KMS-11 (cell line): ENCODE data around the gene SIL1.

Source experiments
- H2AFZ ChIP-seq: fragments of 200-600 bp; sonication (generic); 2 replicates; pipeline ENCODE4 v1.6.1; 2016; ENCODE audit warnings: antibody characterized with exemption, mixed run types, low read depth
- H3K27ac ChIP-seq: fragments of 200-600 bp; sonication (generic); 2 replicates; pipeline ENCODE4 v1.6.1; 2016; ENCODE audit warnings: mild to moderate bottlenecking, mixed run types
- H3K27me3 ChIP-seq: fragments of 200-600 bp; sonication (generic); 2 replicates; pipeline ENCODE4 v1.6.1; 2017; ENCODE audit warnings: mild to moderate bottlenecking, low read depth, mixed run types, moderate library complexity; ENCODE audit not compliant: insufficient read depth
- H3K36me3 ChIP-seq: fragments of 200-600 bp; sonication (generic); 2 replicates; pipeline ENCODE4 v1.6.1; 2017; ENCODE audit warnings: mild to moderate bottlenecking, mixed run types; ENCODE audit not compliant: insufficient read depth
- H3K4me1 ChIP-seq: fragments of 200-600 bp; sonication (generic); 2 replicates; pipeline ENCODE4 v1.6.1; 2016; ENCODE audit warnings: mild to moderate bottlenecking, low read depth, mixed run types; ENCODE audit not compliant: poor library complexity, severe bottlenecking
- H3K4me2 ChIP-seq: fragments of 200-600 bp; sonication (generic); 2 replicates; pipeline ENCODE4 v1.7.0; 2016; ENCODE audit warnings: mild to moderate bottlenecking, mixed run types
- H3K4me3 ChIP-seq: fragments of 200-600 bp; sonication (generic); IDR thresholded peaks from 2 replicates; pipeline ENCODE4 v1.6.1; 2017; ENCODE audit warnings: low read depth, low read length, mixed read lengths; ENCODE audit not compliant: insufficient read depth
- H3K79me2 ChIP-seq: fragments of 200-600 bp; sonication (generic); 2 replicates; pipeline ENCODE4 v1.6.1; 2016; ENCODE audit warnings: low read depth, mixed run types; ENCODE audit not compliant: insufficient read depth
- H3K9ac ChIP-seq: fragments of 200-600 bp; sonication (generic); 2 replicates; pipeline ENCODE4 v1.6.1; 2016; ENCODE audit warnings: mild to moderate bottlenecking, mixed run types
- H4K20me1 ChIP-seq: fragments of 200-600 bp; sonication (generic); 2 replicates; pipeline ENCODE4 v1.6.1; 2016; ENCODE audit warnings: mild to moderate bottlenecking, mixed run types; ENCODE audit not compliant: insufficient read depth
- CTCF ChIP-seq: fragments of 200-600 bp; sonication (generic); conservative IDR thresholded peaks from 2 replicates; pipeline ENCODE4 v1.6.1; 2017; ENCODE audit warnings: low read depth, mild to moderate bottlenecking, antibody characterized with exemption, low read length, moderate library complexity, mixed read lengths

The SIL1 gene

GRCh38 chr5:138942861-138943260 is 255.3 kb downstream of the SIL1 start:
- H2AFZ ChIP-seq, result no peak overlapping the region
- H3K27ac ChIP-seq, result no peak overlapping the region
- H3K36me3 ChIP-seq, result no peaks in the 10 kb centered on the region
- no peaks in the 10 kb centered on the region for H3K27me3 ChIP-seq
- H3K79me2 ChIP-seq, result no peaks in the 10 kb centered on the region
- no peaks in the 10 kb centered on the region for H4K20me1 ChIP-seq
- H3K9ac ChIP-seq, result no peak overlapping the region
- TF ChIP-seq CTCF, result no peak
- H3K4me2 ChIP-seq, result no peak overlapping the region
- H3K4me3 ChIP-seq, result no peak overlapping the region
- H3K4me1 ChIP-seq, result peaks cover 6% of the 10 kb centered on the region

- no peak overlapping the region for H3K4me2 ChIP-seq
- H3K9ac ChIP-seq, result no peak overlapping the region
- no peak overlapping the region for H3K4me3 ChIP-seq
- H3K4me1 ChIP-seq, result peaks cover 6% of the 10 kb centered on the region
- no peaks in the 10 kb centered on the region for H4K20me1 ChIP-seq
- no peaks in the 10 kb centered on the region for H3K79me2 ChIP-seq
- H2AFZ ChIP-seq, result no peak overlapping the region
- no peak for TF ChIP-seq CTCF
- H3K27ac ChIP-seq, result no peak overlapping the region
- H3K27me3 ChIP-seq, result no peaks in the 10 kb centered on the region
- H3K36me3 ChIP-seq, result no peaks in the 10 kb centered on the region
Measured at GRCh38 chr5:138942066-138942465, 256.1 kb downstream of the SIL1 start.

GRCh38 chr5:138938526-138938925 is 259.6 kb downstream of the SIL1 start:
- H3K4me2 ChIP-seq, result no peak overlapping the region
- no peak overlapping the region for H3K4me3 ChIP-seq
- no peaks in the 10 kb centered on the region for H3K36me3 ChIP-seq

GRCh38 chr5:138937392-138938387 is 260.5 kb downstream of the SIL1 start:
- Histone ChIP-seq H3K4me2 (no peak overlapping the region), H3K4me1 (peaks cover 6% of the 10 kb centered on the region), H3K36me3 (no peaks in the 10 kb centered on the region), H3K27ac (no peak overlapping the region), H2AFZ (no peak overlapping the region), H3K79me2 (no peaks in the 10 kb centered on the region), H3K27me3 (no peaks in the 10 kb centered on the region), H4K20me1 (no peaks in the 10 kb centered on the region), H3K4me3 (no peak overlapping the region), H3K9ac (no peak overlapping the region)
- TF ChIP-seq CTCF, result no peak

More at GRCh38 chr5:138938526-138938925, 259.6 kb downstream of the SIL1 start:
- Histone ChIP-seq H3K27me3 (no peaks in the 10 kb centered on the region), H3K79me2 (no peaks in the 10 kb centered on the region), H2AFZ (no peak overlapping the region), H3K27ac (no peak overlapping the region), H3K4me1 (peaks cover 6% of the 10 kb centered on the region), H3K9ac (no peak overlapping the region), H4K20me1 (no peaks in the 10 kb centered on the region)
- no peak for TF ChIP-seq CTCF
